GM18507 (cell line): Measurements from ENCODE around the gene S100A12.

Source experiments
- DNase-seq: peaks from one replicate; pipeline ENCODE4 v3.0.0; 2011; ENCODE audit warnings: low read depth; ENCODE audit not compliant: insufficient read length; ENCODE audit errors: extremely low spot score
- FAIRE-seq: peaks from 2 replicates; lab custom pipeline; 2011; peaks lifted over from hg19 to GRCh38; lab: Jason Lieb, UNC

S100A12 gene

DNA sequence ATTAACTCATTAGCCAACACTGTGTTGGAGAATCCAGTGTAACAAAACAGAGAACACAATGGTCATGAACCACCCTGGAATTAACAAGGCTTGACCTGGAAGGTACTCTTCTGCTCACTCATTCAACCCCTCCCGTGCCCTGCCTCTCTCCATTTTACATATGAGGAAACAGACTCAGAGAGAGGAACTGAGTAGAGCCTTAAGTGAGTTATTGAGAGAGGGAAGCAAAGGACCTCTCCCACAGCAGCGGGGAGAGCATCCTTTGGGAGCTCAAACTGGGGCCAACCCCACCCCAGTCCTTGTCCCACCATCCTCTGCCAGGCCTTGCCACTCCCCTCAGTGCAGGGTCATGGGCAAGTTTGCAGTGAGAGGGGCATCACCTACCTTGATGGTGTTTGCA is 1.4 kb downstream of the S100A12 start:
- no peak for DNase-seq
- FAIRE-seq: no peak

GRCh38 chr1:153372571-153372970 is 2.9 kb downstream of the S100A12 start:
- FAIRE-seq: no peak
- DNase-seq: no peak

GRCh38 chr1:153371231-153371630 is 4.2 kb downstream of the S100A12 start:
- no peak for FAIRE-seq
- DNase-seq: no peak

DNA sequence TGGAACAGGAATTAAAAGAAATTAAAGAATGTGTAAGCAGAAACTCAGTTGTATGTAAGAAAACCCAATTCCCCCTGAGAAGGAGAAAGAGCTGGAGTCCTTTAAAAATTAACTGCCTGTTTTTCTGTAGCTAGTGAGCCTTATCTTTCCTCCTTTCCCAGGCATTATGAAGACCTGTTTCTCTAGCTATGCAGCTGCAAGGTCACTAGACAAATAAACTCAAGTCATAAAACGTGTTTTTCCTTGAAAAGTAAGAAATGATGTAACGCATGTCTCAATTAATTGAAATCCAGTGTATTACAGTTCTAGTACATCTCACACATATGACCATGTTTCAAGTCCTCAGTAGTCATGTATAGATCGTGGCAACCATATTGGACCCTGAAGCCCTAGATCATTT is 5.3 kb downstream of the S100A12 start:
- FAIRE-seq: no peak
- DNase-seq: no peak

GRCh38 chr1:153368495-153368894 is 6.9 kb downstream of the S100A12 start:
- DNase-seq (no peak), FAIRE-seq (no peak)

GRCh38 chr1:153367090-153367489 is 8.3 kb downstream of the S100A12 start:
- FAIRE-seq: no peak

DNA sequence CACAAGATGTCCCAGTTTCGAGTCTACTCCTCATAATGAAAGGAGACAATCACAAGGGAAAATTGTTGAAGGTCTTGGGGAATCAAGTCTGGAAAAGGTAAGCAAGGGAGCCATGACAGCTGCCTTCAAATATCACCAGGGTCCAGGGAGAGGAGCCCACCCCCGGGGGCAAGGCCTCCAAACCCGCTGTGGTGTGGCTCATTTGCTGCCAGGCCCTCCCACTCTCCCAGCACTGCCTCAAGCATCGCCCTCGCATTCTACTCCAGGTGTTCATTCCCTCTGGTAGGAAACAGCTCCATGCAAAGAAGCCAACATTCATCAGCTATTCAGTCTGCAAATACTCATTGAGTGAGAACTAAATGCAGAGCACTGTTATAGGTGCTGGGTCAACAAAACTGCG is 9.2 kb downstream of the S100A12 start:
- no peak for FAIRE-seq
- no peak for DNase-seq

More at GRCh38 chr1:153367090-153367489, 8.3 kb downstream of the S100A12 start:
- DNase-seq: no peak

DNA sequence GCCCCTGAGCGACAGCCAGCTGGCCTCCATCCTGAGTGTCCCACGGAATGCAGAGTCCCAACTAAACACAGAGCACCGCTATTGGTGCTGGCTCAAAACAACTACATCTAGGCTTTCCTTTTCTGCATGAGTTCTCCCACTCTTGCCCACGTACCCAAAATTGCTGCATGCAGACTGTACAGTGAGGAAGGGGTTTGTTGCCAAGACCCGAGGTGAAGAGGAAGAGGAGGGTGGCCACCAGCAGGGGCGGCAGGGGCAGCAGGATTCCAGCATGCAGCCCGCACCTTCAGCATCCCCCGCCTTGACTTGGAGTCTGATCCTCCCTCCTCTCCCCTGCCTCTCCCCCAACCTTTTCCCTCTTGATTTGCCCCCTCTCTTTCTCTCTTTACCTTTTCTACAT is 9.7 kb downstream of the S100A12 start:
- DNase-seq (no peak), FAIRE-seq (no peak)

DNA sequence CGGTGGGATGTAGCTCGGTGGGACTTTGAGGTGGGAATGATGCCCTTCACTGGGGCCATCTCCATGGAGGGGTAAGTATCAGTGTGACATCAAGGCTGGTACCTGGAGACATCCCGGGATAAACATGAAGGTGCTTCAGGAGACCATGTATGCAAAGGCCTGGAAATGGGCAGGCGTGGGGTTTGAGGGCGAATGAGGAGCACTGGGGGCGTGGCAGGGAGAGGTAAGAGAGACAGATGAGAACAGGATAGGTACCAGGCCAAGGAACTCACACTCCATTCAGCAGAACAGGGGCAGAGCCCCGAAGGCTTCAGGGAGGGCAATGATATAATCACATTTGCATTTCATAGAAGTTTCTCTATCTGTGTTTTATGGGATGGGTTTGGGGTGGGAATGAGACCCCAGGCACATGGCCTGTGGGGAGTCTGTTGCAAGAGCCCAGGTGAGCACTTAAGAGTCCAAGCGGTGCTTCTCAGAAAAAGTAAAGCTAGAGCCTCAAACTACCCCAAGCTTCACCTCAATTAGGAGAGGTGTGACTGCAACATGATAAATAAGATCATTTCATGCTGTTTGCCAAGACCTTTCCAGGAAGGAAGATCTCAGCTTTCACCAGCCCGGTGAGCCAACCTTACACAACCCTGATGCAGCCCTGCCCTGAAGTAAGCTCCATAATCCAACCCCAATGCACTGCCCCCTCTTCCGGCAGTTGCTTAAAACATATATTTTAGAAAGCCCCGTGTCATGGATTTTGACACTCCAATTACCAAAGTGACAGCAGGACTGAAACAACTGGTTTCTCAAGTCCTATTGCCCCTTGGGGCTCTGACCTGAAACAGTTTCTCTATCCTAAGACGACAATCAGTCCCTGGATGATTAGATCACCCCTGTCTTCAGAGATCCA is 10.4 kb downstream of the S100A12 start:
- no peak for DNase-seq
- no peak for FAIRE-seq

GRCh38 chr1:153364156-153364555 is 11.3 kb downstream of the S100A12 start:
- DNase-seq (no peak), FAIRE-seq (no peak)

- FAIRE-seq (no peak), DNase-seq (no peak)
Measured at GRCh38 chr1:153363641-153364040, 11.8 kb downstream of the S100A12 start.

GRCh38 chr1:153362187-153362775 is 13.1 kb downstream of the S100A12 start:
- FAIRE-seq (no peak), DNase-seq (no peak)

DNA sequence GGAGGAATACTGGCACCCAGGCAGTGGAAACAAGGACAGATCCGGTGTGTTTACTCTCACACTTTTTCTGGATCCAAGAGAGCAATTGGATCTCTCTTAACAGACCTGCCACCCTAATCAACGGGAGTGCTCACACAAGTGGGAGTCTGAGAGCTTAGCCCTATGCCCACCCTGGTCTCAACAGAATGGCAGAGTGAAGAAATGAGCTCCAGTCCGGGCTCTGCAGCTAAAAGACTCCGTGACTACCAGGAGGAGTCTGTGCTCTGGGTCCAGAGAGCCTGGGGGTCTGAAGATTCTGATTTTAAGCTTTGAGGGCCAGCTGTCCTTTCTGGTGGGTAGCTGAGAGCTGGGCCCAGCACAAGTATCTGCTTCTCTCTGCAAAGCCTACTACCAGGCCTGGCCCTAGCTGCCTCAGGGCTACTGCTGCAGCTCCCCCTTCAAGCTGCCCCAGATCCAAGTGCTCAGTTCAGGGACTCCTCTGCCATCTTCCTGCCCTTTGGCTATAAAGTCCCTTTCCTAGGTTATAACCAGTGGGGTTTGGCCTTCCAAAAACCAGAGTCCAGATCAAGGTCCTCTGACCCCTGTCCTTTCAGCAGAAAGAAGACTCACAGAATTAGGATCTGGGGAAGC is 13.8 kb downstream of the S100A12 start:
- DNase-seq (no peak), FAIRE-seq (no peak)

DNA sequence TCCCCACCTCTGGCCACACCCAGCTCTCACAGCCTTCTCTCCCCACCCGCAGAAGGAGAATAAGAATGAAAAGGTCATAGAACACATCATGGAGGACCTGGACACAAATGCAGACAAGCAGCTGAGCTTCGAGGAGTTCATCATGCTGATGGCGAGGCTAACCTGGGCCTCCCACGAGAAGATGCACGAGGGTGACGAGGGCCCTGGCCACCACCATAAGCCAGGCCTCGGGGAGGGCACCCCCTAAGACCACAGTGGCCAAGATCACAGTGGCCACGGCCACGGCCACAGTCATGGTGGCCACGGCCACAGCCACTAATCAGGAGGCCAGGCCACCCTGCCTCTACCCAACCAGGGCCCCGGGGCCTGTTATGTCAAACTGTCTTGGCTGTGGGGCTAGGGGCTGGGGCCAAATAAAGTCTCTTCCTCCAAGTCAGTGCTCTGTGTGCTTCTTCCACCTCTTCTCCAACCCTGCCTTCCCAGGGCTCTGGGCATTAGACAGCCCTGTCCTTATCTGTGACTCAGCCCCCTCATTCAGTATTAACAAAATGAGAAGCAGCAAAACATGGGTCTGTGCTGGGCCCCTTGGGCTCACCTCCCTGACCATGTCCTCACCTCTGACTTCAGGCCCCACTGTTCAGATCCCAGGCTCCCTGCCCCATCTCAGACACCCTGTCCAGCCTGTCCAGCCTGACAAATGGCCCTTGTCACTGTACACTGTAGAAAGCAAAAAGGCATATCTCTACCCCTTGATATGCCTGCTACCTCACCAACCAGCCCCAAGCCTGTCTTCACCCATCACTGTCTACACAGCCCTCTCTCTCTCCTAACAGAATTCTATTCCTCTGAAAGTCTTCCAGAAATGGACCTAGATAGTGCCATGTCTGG is 14.6 kb downstream of the S100A12 start:
- FAIRE-seq (no peak), DNase-seq (no peak)

- FAIRE-seq: no peak
- DNase-seq: no peak
Measured at GRCh38 chr1:153360190-153360589, 15.2 kb downstream of the S100A12 start.

- FAIRE-seq: no peak
- DNase-seq: no peak
Measured at GRCh38 chr1:153359241-153359640, 16.2 kb downstream of the S100A12 start.

GRCh38 chr1:153358691-153358975 is 16.8 kb downstream of the S100A12 start:
- no peak for DNase-seq
- FAIRE-seq: no peak

- no peak for DNase-seq
- no peak for FAIRE-seq
Measured at GRCh38 chr1:153357853-153358690, 17.3 kb downstream of the S100A12 start, which contains the start of gene S100A9. Gene S100A9, plus strand, starts transcription at chr1:153357854. Its CDS starts 430 bp downstream, at chr1:153358284.
